Stimulated activated CD8-positive, alpha-beta memory T cell treated with anti-CD3 and anti-CD28 coated beads, Interleukin-7, amount 100 ng/mL, for 48 hours (primary cell): Measurements from ENCODE around the gene SEMA3E.
"Not testable (repeated sequence)": the region's sequence is repeated elsewhere in the genome, so short reads cannot be mapped to it uniquely, and the experiment has no call there.

Source experiments
- DNase-seq, 2 donors: peaks; one replicate each; pipeline ENCODE4 v3.0.0-alpha.2; 2020; ENCODE audit warnings: low read depth in 1 of 2; ENCODE audit errors: extremely low read depth in 1 of 2

Gene SEMA3E

GRCh38 chr7:83494683-83495082, 154.3 kb downstream of the SEMA3E start:
- DNase-seq: no peak

DNA sequence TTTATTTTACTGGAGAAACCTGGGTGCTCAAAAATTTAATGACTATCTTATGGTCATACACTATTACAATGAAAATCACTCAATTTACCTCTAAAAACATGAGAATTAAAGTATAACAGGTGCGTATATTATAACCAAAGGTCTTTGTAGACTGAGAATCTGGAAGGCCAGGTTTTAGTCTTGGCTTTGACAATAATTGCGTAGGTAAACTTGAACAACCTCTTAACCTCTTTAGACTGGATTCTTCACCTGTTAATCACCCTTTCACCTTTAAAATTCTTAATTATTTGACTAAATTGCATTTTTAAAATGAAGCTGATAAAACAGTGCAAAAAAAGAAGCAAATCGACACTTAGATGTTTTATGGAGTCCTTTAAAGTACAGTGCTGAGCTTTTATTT, 156.1 kb downstream of the SEMA3E start:
- no peak for DNase-seq

DNA sequence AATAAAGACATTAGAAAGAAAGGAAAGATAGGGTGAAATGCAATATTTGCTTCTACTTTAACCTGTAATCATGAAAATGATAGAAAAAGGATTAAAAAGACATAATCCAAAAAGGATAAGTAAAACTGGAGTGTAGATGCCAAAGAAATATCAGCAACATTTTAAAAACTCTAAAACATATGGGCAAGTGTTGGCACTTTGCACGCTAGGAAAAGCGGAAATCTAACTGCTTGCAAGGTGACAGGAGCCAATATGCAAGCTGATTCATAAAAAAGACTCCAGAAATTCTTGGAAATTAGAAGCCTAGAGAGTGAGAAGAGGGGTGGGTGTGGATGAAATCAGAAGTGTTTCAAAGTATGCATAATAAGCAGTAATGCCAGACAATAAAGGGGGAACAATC, 161.1 kb downstream of the SEMA3E start:
- DNase-seq: no peak

DNA sequence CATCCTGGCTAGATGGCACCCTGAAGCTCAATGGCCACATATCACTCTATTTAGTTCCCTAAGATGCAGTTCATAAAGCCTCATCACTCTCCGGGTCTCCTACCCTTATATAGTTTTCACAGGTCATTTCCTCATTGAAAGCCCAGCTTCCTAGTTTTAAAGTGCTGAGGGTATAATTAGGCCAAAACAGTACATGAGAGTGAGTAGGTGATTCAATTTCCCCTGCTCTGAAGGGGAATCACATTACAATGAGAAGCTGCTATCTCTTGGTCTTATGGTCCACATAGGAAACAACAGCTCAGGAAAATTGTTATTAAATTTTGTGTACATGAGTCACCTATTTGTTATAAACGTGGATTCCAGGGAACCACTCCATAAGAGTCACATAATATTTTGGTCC, 162.0 kb downstream of the SEMA3E start:
- DNase-seq: no peak

GRCh38 chr7:83486536-83486935, 162.4 kb downstream of the SEMA3E start:
- no peak for DNase-seq

GRCh38 chr7:83484826-83485225, 164.1 kb downstream of the SEMA3E start:
- no peak for DNase-seq

- DNase-seq: no peak
Observed at GRCh38 chr7:83484266-83484665, 164.7 kb downstream of the SEMA3E start.

DNA sequence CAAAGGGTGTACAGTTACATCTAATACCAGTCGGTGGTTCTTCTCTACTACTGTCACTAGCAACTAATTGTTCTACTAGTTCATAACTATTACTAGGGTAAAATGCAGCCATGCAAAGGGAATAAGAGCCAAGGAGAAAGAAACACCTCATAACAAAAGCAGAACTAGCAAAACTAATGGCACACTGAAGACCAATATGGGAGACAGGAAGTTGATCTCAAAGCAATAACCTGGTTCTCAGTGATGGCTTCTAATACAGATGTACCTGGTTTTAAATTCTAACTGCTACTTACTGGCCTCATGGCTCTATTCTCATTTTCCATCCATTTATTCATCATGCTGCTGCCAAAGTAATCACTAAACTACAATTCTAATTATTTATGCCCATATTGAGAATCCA, 170.3 kb downstream of the SEMA3E start:
- DNase-seq: no peak

DNA sequence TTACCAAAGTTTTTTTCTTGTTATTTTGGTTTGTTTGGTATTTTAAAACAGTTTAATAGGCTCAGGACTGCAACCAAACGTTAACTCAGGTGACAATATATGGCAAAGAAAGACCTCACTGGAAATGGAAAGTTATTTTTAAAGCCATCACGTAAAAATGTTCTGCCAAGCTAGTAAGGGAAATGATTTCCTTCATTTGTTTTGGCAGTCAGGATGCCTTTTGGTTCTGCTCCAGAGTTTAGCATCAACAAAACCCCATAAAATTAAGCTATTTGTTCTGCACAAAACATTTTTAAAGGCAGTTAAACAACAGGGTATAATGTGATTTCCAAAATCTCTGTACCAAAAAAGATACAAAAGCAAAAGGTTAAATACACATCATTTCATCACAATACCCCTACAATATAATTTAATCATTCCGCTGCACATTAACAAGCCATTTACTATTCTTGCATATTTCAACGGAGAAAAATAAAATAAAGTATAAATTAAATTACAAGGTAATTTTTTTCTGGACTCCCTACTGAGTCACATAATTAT, 172.4 kb downstream of the SEMA3E start:
- DNase-seq: no peak

DNA sequence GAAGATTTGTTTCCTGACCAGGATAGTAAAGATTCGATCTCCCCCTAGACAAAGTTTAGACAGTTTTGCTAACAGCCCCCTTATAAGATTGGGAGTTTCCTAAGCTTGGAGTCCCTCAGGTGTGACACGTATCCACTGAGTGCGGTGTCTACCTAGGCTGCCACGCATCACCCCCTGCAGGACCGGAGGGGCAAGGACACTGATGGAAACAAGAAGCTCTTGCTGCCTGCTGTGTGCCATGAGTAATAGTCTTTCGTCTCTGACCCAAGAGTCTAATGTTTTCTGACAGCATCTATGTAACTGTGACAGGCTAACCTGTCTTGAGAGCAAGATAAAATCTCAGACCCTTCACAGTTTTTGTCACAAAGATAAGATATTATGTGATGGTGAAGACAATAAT, 173.5 kb downstream of the SEMA3E start:
- no peak for DNase-seq

GRCh38 chr7:83472376-83472775, 176.6 kb downstream of the SEMA3E start:
- DNase-seq: no peak

GRCh38 chr7:83469491-83469890, 179.4 kb downstream of the SEMA3E start:
- no peak for DNase-seq

- no peak for DNase-seq
Observed at GRCh38 chr7:83469076-83469475, 179.9 kb downstream of the SEMA3E start.

DNA sequence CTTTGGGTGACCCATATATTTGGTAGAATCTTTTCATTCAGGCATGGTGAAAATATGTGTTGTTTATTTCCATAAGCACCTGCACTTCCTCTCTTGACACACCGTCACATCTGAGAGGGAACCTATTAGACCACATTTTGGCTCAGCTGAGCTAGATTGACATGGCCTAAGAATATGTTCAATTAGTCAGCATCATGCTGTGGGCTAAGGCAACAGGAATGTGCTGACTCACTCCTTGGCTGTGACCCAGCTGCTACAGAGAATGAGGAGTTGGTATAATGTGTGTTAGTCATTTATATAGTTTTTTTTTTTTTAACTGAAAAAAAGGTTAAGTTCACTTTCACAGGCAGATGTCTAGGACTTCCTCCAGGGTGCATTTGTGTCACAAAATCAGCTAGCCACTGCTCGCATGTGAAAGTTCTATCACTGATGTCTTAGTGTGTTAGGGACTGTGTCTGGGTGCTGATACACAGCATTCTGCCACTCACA, 180.6 kb downstream of the SEMA3E start:
- no peak for DNase-seq

GRCh38 chr7:83467493-83467892, 181.4 kb downstream of the SEMA3E start:
- DNase-seq: no peak

DNA sequence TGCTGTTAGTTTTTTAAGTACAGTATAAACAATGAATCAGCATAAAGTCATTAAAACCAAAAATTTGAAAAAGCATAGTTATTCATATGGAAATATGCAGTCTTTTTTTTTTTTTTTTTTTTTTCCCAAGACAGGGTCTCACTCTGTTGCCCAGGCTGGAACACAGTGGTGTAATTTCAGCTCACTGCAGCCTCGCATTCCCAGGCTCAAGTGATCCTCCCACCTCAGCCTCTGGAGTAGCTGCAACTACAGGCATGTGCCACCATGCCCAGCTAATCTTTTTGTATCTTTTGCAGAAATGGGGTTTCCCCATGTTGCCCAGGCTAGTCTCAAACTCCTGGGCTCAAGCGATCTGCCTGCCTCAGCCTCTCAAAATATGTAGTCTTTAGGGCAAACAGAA, 182.0 kb downstream of the SEMA3E start:
- no peak for DNase-seq

DNA sequence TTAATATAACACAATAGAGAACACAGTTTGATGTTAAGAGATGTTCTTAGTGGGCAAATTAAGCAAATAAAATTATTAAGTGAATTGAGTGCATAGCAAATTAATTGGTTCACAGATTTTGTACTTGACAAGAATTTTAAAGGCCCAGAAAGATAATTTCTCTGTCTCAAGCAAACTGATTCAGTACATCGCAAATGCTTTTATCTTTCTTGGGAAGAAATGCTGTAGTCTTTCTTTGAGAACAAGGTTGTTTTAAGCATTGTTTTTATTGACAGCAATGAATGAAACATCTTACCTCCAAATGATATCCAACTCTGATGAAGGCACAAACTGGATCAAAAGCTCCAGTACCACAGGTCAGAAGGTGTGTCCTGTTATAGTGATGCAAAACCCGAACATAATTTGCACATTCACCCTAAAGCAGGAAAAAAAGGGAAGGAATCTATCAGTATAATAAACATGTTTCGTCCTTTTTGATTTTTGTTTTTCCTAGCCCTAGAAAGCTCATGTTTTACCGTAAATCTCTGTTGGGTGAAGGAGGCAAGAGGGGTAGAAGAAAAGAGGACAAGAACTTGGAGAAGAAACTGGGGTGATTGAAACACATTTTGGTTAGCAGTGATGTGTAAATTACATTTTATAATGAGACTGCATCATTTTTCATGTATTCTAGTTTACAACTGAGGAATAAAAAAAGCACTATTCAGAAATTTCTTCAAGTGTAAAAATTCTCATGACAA, 182.6 kb downstream of the SEMA3E start:
- DNase-seq: no peak

DNA sequence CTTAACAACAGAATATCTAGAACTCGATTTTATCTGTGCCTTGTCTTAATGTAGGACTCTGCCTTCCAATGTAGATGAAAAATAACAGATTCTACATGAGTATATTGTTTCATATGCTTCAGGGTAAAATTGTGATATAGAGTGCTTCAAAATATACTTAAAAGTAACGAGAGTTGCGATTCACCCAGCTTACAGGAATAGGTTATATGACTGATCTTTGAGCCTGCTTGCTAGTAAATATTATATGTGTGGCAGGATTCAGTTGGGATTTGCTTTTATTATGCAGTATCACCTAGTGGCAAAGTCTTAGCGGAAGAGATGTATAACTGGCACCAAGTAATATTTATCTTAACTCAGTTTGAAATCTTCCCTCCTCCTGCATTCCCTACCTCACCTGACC, 183.3 kb downstream of the SEMA3E start:
- no peak for DNase-seq

GRCh38 chr7:83461820-83462219, 187.1 kb downstream of the SEMA3E start:
- DNase-seq: not testable (repeated sequence)

GRCh38 chr7:83459930-83460653, 188.8 kb downstream of the SEMA3E start:
- not testable (repeated sequence) for DNase-seq

GRCh38 chr7:83459101-83459929, 189.6 kb downstream of the SEMA3E start:
- DNase-seq: not testable (repeated sequence)
